Measurements from ENCODE around the gene SMARCA2.
"Not testable (repeated sequence)": the region's sequence is repeated elsewhere in the genome, so short reads cannot be mapped to it uniquely, and the experiment has no call there.

Gene SMARCA2

DNA sequence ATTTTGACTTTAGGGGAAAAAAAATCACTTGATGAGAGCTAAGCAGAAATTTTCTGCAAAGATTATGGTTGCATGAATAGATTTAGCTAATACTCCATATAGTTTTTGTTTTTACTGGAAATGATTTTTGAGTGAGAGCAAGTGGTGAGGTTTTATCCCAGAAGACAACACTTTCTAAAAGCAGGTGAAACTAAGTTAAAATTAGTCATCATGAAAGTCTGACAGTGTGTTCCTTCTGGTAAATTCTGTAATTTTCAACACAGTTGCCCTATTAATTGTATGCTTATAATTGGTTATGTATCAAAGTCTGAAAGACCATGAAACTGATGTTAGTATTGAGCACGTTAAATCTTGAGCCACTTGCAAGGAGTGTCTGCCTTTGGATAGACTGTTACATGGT, 91.5 kb downstream of the SMARCA2 start:
- FAIRE-seq: no peak

DNA sequence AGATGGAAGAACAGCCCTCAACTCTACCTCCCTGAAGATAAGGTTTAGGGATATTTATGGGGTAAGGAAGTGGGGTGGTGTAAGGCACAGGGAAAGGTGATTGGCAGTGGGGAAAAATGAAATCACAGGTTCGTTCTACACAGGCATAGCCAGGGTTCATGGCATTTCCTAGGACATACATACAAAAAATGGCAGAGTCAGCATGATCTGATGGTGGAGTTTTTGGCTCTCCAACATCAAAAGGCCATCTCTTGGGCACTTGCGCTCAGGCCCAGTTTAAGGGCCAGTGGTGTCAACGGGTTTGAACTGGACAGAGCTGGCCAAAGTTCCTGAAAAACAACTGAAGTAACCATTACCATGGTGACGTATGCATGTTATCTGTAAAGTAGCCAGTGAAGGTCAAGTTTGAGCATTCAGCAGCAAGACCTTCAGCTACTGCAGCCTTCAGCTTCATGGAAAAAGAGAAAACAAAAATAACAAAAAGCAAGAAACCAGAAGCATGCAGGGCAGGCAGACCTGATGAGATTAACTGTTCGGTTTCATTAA, 92.8 kb downstream of the SMARCA2 start:
- FAIRE-seq: no peak

DNA sequence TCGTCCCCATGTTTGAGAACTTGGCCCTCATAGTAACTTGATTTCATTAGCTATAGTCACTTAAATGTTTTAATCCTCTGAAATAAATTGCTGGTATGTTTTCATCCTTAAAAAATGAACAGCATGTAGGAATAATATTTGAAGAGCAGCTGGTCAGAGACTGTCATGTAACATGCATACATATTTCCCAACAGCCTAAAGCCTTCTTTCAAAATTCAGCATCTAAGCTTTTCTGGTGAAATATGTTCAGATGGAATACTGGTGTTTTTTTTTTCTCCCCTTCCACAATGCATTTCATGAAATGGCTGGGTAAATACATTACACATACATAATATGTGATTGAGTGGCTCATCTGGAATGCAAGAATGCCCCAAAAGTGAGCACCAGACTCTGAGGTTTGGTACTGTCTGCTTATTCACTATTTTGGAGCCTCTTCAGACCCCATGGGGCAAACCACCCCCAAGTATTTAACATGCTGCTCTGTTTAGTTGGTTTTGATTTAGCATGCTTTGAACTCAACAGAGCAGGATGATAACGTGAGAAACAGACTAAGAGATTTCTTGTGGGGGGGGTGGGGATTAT, 94.0 kb downstream of the SMARCA2 start:
- FAIRE-seq: no peak

- FAIRE-seq: no peak
These were observed 94.9 kb downstream of the SMARCA2 start for GRCh38 chr9:2110036-2110435.

DNA sequence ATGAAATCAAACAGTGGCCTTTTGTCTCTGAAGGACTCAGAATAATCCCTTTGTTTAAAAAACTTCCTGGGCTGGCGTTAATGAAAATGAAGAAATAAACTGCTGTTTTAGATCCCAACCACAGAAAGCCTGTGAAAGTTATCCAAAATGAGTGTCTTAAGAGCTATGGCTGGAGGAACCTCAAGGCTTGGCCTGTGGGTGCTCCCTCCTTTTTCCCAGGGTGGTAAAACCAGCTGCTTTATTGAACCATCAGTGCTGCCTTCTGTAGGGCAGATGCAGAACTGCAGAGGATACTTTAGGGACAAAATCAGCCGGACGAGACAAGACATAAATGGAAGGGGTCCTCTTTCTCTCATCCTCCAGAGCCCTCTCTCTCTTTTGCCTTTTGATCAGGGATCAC, 100.9 kb downstream of the SMARCA2 start:
- no peak for FAIRE-seq

DNA sequence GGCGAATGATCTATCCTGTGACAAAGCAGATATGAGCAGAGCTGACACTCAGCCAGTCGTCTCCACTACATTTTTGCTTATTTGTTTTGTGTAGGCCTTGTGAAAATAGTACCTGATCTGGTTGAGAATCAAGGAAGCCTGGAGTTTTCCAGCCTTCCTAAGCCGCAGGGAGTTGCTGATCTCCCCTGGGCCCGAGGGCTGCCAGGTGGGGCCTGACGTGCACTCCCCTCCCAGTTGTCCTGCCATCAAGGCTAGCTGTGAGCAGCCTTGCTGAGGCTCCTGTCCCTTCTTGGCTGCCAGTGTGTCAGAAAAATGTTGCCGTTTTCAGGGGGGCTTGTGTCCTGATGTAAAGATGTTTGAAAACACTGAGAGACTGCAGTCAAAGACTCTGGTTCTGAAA, 102.4 kb downstream of the SMARCA2 start:
- FAIRE-seq: no peak

DNA sequence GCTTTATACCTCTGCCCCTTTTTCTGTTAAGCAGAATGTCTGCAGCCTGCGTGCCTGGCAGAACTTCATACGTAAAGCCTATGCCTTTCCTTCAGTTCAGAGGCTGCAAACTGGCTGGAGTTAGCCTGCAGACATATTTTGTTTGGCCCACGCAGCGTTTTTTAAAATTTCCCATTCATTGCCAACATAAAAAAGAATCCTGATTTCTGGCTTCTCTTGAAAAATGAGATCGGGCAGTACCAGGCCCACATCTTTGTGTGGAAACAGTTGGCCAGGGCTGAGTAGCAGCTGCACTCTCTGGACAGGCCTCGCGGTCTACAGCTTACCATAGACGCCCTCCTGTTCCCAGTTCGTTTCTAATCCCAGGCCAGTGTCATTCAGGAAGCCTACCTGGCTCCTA, 104.4 kb downstream of the SMARCA2 start:
- FAIRE-seq: no peak

- FAIRE-seq: no peak
These were observed 106.0 kb downstream of the SMARCA2 start for GRCh38 chr9:2120926-2121689.

GRCh38 chr9:2122299-2122698, 107.2 kb downstream of the SMARCA2 start:
- no peak for FAIRE-seq

DNA sequence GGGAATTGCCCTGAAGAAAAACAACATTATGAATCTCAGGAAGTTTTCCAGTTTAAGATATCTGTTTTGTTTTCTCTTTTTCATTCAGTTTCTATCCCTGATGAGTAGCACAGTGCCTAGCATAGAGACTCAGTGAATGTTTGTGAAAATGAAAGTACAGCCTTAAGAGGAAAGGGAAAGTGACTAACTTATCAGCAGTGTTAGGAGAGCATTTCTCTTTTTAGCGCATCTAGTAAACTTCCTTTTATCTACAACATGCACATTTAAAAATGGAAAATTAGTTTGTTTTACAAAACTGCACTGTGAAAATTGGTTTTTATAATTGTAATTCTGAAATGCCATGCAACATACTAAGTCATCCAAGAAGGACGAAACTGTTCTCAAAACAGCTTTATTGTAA, 110.8 kb downstream of the SMARCA2 start:
- FAIRE-seq: no peak

GRCh38 chr9:2126331-2126803, 111.2 kb downstream of the SMARCA2 start:
- FAIRE-seq: no peak

DNA sequence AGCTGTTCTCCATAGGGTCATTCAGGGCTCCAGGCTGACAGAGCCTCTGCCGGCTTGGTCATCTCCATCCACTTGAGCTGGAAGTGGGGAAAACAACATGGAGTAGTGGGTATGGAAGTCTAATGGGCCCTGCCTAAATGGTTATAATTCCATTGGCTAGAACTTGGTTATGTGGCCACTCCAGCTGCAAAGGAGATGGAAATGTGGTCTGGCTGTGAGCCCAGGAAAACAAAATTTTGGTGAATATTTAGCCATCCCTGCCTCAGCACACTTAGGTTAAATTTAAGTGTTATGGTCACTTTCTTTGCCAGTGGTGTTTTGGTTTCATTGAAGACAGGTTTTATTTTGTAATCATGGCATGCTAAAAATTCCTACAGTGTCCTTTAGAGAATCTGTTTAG, 112.3 kb downstream of the SMARCA2 start:
- FAIRE-seq: no peak

DNA sequence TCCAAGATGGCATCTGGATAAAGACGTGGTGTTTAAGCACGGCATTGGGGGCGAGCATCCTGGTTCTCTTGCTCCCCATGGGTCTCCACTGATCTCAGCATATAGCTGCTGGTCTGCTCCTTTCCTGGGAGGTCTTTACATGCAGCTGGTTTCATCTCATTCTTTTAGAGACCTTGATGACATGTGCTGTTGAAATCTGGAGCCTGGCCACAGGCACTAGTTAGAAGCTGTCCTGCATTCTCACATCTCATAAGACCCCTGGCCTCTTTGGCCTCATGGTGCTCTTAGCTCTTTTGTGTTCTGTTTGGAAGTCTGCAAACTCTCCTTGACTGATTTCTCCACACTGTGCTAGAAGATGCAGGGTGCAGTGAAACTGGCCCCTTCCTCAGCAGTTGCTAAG, 113.0 kb downstream of the SMARCA2 start:
- FAIRE-seq: no peak

- FAIRE-seq: no peak
These were observed 113.5 kb downstream of the SMARCA2 start for GRCh38 chr9:2128618-2129017.

DNA sequence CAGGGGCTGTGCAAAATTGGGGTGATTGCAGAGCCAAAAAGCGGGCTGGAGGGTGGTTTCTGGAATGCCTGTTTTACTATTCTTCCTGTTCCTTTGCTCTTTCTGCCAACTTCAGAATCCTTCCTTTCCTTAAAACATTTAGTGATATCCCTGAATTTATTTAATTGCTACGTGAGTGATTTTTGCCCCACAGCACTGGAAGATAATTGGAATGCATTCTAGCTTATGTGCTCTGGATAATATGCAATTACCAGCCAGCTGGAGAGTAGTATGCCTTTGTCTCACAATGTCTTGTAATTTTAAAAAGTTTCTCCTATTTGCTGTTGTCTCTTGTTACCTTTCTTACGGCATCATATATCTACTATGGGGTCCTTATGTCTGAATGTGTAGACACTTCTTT, 115.8 kb downstream of the SMARCA2 start:
- FAIRE-seq: no peak

GRCh38 chr9:2132484-2133082, 117.4 kb downstream of the SMARCA2 start:
- FAIRE-seq: peak; percentile 92

DNA sequence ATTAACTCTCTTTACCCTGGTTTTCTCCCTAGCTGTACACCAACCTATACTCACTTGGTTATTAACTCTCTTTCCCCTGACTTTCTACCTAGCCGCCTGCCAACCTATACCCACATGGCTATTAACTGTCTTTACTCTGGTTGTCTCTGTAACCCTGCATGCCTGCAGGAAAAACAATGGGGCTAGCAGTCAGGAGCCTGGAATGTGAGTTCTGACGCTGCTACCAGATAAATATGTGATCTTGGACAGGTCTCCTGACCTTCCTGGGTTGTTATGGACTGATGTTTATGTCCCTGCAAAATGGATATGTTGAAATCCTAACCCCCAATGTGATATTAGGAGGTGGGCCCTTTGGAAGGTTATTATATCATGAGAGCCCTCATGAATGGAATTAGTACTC, 119.2 kb downstream of the SMARCA2 start:
- no peak for FAIRE-seq

DNA sequence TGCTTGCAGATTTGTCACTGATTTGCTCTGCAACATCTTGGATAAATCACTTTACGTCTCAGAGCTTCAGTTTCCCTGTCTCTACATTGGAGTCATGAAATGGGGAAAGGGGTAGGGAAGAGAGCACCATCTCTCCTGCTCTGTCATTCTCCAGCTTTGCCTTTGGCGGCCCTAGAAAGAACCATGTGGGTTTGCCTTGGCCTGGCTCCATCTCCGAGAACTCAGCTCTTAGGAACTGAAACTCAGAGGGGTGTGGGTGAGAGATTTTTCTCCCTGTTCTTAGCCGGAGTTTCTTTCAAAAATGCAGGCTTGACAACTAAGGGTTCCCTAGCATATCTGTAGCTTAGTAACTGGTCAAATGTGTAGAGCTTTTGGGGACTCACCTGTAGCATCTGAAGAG, 123.5 kb downstream of the SMARCA2 start:
- FAIRE-seq: no peak

GRCh38 chr9:2140600-2141223, 125.6 kb downstream of the SMARCA2 start:
- FAIRE-seq: no peak

DNA sequence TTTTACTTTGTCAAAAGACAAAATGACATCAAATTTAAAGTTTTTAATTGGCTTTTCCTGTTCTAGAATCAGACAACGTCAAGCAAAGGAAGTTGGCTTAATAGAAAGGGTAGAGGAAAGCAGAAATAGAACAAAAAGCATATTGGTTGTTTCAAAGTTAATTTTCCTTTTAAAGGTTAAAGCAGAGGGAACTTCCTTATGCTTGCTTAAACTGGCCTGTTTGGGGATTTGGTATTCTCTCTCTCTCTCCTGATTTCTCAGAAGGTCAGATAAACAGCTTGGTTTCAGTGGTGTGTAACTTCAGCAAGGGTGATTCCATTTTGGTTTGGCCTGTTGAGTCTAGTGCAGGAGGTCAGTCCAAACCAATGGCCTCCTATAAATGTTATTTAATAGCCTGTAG, 127.1 kb downstream of the SMARCA2 start:
- no peak for FAIRE-seq

GRCh38 chr9:2144619-2145018, 129.5 kb downstream of the SMARCA2 start:
- no peak for FAIRE-seq

DNA sequence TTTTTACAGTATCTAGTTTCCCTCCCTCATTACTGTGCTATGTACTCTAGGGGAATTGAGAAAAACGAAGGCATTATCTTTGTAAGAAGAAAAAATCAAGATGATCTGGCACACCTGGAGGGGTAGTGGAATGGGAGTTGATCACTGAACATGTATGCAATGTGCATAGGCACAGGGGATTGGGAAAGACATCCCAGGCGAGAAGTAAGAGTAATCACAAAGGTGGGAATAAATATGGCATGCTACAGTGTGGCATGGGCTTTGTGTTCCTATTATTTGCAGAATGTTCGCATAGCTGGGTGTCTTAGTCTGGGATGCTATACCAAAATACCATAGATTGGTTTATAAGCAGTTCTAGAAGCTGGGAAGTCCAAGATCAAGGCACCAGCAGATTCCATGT, 130.6 kb downstream of the SMARCA2 start:
- FAIRE-seq: no peak

DNA sequence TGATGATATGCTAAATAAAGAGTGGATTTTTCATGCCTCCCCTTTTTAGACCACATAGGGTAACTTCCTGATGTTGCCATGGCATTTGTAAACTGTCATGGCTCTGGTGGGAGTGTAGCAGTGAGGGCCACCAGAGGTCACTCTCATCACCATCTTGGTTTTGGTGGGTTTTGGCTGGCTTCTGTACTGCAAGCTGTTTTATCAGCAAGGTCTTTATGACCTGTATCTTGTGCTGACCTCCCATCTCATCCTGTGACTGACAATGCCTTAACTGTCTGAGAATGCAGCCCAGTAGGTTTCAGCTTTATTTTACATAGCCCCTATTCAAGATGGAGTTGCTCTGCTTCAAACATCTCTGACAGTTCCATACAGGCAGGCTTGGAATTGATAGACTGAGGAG, 131.6 kb downstream of the SMARCA2 start:
- not testable (repeated sequence) for FAIRE-seq

DNA sequence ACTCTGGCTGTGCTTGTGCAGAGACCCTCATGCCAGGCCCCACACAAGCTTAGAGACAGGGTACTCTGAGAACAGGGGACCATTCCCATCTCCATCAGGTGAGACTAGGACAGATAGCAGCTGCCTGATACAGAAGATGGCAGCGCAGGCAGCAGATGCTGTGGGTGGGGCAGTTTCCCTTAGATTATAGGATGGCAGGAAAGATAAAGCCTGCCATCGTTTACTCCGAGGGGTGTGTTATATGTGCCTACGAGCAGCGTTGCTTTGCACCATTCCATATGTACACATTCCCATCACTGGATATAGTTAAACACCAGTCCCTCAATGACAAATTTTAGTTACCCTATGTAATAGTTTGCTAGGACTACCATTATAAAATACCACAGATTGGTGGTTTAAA, 135.2 kb downstream of the SMARCA2 start:
- FAIRE-seq: no peak

All from A204.1 (cell line).